A204.1 (cell line): Measurements from ENCODE around the gene CCDC83.
"Not testable (repeated sequence)": the region's sequence is repeated elsewhere in the genome, so short reads cannot be mapped to it uniquely, and the experiment has no call there.

ENCODE experiments used
- FAIRE-seq: peaks from 2 replicates; lab custom pipeline; 2012; peaks lifted over from hg19 to GRCh38; lab: Jason Lieb, UNC

Gene CCDC83

GRCh38 chr11:85840932-85841331, 14.3 kb upstream of the CCDC83 start:
- FAIRE-seq = not testable (repeated sequence)

DNA sequence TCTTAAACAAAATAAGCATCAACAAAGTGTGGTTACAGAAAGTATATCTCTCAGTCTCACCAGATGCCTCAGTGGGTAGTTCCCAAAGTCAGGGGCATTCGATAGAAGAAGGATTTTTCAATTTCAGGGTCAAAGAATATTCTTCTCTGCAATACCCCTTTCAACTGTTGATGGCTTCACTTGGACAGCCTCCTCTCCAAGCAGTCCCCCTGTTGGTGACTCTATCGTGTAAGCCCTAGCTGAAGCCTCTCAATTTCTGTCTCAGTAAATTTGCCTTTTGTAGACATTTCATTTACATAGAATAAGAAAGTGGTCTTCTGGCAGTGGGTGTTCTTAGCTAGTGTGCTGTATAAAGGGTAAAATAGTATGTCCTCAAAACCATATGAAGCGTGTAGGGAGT, 11.3 kb upstream of the CCDC83 start:
- FAIRE-seq = no peak

DNA sequence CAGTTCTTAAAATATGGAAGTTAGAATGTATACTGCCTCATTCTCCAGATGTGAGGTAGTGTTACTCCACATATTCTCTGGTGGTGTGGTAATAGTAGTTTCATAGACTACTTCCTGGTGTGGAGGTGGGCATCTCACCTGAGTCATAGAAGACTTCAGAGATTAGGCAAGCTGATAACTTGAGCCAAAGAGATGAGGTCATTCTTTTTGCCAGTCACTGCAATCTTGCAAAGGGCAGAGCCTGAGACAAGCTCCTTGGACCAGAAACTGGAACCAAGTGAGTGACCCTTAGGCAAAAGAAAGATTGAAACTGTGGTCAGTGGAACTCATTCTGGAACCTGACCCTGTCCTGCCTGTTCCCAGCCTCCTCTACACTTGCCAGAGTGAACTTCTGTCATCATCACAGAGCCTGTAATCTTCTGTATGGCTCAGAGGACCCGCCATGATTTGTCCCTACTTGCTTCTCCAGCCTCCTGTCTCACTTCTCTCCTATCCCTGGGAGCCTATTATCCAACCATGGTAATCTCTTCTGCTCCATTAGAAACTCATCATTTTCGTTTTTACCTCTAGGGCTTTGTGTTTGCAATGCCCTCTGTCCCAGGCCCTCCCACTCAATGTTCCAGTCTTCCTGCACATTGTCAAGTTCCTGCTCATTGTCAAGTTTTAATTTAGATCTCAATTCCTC, 10.6 kb upstream of the CCDC83 start:
- no peak for FAIRE-seq

DNA sequence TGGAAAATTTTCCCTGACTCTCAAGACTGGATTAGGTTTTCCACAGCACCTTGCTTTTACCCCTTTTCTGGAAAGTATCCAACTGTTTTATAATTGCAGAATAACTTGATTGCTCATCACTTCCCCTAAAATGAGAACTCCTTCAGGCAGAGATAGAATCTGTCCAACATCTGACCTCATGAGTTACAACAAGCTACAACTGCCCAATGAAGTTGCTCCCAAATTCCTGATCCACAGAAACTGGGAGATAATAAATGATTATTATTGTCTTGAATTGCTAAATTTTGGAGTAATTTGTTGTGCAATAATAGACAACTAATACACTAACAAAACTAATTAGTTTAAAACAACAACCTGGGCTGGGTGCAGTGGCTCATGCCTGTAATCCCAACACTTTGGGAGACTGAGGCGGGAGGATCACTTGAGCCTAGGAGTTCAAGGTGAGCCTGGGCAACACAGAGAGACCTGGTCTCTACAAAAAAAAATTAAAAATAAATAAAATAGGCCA, 10.0 kb upstream of the CCDC83 start:
- no peak for FAIRE-seq

DNA sequence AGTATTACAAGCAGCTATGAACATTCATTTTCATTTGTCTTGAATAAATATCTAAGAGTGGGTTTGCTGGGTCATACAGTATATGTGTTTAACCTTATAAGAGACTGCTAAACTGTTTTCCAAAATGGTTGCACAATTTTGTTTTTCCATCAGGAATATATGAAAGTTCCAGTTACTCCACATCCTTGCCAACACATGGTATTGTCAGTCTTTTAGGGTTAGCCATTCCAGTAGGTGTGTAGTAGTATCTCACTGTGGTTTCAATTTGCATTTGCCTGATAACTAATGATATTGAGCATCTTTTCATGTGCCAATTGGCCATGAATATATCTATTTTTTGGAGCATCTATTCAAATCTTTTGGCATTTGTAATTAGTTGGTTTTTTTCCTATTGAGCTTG, 7.7 kb upstream of the CCDC83 start:
- FAIRE-seq = no peak

DNA sequence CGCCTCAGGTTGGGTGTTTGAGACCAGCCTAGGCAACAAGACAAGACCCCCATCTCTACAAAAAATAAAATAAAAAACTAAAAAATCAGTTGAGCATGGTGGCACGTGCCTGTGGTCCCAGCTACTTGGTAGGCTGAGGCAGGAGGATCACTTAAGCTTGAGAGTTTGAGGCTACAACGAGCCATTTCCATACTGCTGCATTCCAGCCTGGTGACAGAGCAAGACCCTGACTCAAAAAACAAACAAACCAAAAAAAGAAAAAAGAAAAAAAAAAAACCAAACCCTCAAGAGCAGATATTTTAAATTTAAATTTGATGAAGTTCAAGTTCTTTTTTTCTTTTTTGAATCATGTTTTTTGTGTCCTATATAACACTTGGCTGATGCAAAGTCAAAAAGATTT, 7.2 kb upstream of the CCDC83 start:
- FAIRE-seq = no peak

GRCh38 chr11:85848556-85848955, 6.6 kb upstream of the CCDC83 start:
- FAIRE-seq = no peak

DNA sequence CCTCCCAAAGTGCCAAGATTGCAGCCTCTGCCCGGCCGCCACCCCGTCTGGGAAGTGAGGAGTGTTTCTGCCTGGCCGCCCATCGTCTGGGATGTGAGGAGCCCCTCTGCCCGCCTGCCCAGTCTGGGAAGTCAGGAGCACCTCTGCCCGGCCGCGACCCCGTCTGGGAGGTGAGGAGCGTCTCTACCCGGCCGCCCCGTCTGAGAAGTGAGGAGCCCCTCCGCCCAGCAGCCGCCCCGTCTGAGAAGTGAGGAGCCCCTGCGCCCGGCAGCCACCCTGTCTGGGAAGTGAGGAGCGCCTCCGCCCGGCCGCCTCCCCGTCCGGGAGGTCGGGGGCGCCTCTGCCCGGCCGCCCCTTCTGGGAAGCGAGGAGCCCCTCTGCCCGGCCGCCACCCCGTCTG, 2.4 kb upstream of the CCDC83 start:
- not testable (repeated sequence) for FAIRE-seq

DNA sequence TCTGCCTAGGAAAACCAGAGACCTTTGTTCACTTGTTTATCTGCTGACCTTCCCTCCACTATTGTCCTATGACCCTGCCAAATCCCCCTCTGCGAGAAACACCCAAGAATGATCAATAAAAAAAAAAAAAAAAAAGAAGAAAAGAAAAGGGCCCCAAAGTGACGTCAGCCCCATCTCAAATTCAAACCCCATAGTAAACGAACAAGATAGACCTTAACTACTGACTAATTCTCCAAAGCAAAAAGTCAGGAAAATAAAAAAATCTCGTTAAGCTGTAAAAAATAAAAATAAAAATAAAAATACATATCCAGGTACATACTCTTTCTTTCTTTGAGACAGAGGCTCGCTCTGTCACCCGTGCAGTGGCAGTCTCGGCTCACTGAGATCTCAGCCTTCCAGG, 1.6 kb upstream of the CCDC83 start:
- FAIRE-seq = not testable (repeated sequence)

- no peak for FAIRE-seq
Measured at GRCh38 chr11:85854212-85854556, 999 bp upstream of the CCDC83 start.

DNA sequence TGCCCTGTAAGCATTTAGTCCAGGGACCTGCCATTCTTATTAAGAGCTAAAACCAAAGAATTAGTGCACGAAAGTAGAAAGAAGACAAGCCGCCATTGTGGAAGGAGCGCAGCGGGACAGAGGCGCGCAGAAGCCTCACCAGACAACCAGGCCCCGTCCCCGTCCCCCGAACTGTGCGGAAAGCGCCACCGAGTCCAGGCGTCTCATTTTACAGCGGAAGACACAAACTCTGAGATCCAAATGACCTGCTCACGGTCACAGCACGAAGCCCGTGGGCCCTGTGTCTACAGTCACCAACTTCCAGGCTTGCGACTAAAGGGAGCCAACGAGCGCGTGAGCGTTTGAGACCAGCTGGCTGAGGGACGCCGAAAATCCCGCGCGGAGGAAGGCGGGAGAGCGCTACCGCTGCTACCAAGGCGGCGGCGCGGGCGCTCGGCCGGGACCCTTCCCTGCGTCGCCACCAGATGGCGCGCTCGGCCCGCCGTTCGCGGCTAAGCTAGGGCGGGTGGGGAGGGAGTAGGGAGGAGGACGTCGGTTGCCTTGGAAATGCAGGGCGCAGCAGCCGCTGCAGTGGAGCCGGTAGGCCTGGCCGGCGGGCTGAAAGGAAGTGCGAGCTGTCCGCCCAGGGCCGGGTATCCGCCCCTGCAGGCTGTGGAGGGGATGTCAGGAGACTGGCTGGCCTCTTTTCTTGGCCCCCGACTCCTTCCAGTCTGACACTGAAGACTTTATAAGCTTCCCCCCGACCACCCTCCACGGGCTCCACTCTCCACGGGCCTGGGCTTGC, 434 bp upstream of the CCDC83 start:
- no peak for FAIRE-seq

- no peak for FAIRE-seq
Measured at GRCh38 chr11:85857098-85857497, 1.9 kb downstream of the CCDC83 start.

- not testable (repeated sequence) for FAIRE-seq
Measured at GRCh38 chr11:85859541-85859940, 4.4 kb downstream of the CCDC83 start.

- FAIRE-seq = no peak
Measured at GRCh38 chr11:85863855-85864254, 8.7 kb downstream of the CCDC83 start.

DNA sequence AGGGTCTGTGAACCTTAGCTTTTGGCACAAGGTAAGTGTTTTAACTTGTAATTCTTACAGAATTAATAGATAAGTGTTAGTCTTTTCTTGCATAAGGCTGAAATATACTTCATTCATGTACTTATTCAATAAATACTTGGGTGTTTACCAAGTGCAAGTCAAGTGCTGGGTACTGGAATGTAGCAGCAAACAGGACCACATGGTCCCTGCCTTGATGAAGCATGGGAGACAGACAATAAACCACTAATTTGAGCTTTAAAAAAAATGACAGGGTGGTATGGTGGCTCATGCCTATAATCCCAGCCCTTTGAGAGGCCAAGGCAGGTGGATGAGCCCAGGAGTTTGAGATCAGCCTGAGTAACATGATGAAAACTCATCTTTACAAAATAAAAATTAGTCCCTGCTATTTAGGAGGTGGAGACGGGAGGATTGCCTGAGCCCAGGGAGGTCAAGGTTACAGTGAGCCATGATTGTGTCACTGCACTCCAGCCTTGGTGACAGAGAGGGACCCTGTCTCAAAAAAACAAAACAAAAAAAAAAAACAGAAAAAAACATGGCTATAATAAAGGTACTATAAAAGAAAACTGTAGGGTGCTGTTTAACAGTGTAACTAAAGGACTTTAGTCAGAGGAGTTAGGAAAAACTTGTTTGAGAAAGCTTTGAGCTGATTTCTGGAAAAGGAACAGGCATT, 11.1 kb downstream of the CCDC83 start:
- FAIRE-seq = no peak

GRCh38 chr11:85867751-85868150, 12.6 kb downstream of the CCDC83 start:
- FAIRE-seq = no peak

DNA sequence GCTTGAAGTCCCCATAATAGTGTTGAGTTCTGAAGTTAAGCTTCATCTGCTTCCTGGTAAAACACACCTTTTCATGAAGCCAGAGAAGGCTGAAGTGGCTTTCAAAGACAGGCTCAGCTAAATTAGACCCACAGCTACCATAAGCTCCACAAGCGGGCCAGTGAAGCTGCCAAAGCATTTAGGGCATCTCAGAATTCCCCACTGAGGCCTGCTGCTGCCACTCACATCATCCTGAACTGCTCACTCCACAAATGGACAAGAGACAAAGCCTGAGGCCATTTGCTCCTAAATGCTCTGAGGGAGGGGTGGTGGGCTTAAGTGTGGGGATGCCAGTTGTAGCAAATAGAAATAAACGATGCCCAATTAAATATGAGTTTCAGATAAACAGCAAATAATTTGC, 14.6 kb downstream of the CCDC83 start:
- no peak for FAIRE-seq

GRCh38 chr11:85874265-85874664, 19.1 kb downstream of the CCDC83 start:
- no peak for FAIRE-seq

DNA sequence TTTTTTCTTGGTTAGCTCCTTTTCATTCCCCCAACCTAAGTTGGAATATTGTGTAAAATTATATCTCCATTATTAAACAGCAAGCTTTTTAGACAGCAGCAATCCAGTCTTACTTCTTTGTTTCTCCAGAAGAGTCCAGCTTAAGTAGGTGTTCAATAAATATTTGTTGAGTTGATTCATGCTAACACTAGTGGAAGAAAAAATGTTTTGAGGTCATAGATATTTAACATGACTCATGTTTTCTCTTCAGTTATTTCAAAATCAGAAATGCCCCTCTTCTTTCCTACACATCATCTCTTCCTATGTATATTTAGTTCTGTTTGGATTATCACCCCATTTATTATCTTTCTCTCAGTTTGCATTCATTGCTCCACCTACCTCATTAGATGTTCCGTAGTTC, 20.3 kb downstream of the CCDC83 start:
- FAIRE-seq = no peak

GRCh38 chr11:85884581-85885021, 29.4 kb downstream of the CCDC83 start:
- FAIRE-seq = no peak

GRCh38 chr11:85886089-85887056, 31.2 kb downstream of the CCDC83 start:
- no peak for FAIRE-seq

DNA sequence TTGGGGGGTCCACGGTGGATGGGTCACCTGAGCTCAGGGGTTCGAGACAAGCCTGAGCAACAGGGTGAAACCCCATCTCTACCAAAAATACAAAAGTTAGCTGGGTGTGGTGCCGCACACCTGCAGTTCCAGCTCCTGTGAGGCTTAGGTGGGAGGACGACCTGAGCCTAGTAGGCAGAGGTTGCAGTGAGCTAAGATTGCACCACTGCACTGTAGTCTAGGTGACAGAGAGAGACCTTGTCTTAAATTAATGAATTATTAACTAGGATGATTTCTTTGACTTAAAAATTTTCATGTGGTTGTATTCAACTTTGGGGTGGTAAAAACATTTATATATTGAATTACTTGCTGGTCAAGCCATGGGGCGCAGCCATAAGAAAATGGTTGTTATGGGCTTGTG, 33.9 kb downstream of the CCDC83 start:
- FAIRE-seq = no peak
